Measurements from ENCODE around the gene MS4A6A.
A peak's percentile ranks its signal among the peaks of the same experiment; 100 is the strongest.
"Not testable (repeated sequence)": the region's sequence is repeated elsewhere in the genome, so short reads cannot be mapped to it uniquely, and the experiment has no call there.

Gene MS4A6A

DNA sequence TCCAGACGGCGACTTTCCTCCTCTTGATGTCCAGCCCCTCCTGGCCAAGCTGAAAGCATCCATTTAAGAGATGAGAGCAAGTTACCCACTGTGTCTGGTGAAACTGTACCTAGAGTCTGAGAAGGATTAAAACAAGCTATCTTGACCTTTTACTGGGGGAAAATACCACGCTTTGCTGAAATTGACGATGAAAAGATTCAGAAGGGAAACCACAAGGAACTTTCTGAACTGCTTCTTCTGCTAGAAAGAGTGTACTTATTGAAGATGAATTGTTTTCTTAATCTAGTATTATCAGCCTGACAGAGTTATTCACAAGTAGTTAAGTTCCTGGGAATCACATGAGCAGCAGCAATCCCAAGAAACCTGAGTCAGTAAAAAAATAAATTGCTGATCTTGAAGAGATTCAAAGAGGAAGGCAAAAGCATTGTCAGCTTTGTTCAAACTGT is 13.1 kb upstream of the MS4A6A start:
- TF ChIP-seq, protein P1, sequence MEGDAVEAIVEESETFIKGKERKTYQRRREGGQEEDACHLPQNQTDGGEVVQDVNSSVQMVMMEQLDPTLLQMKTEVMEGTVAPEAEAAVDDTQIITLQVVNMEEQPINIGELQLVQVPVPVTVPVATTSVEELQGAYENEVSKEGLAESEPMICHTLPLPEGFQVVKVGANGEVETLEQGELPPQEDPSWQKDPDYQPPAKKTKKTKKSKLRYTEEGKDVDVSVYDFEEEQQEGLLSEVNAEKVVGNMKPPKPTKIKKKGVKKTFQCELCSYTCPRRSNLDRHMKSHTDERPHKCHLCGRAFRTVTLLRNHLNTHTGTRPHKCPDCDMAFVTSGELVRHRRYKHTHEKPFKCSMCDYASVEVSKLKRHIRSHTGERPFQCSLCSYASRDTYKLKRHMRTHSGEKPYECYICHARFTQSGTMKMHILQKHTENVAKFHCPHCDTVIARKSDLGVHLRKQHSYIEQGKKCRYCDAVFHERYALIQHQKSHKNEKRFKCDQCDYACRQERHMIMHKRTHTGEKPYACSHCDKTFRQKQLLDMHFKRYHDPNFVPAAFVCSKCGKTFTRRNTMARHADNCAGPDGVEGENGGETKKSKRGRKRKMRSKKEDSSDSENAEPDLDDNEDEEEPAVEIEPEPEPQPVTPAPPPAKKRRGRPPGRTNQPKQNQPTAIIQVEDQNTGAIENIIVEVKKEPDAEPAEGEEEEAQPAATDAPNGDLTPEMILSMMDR (IDR thresholded peaks at IDR 0.05; ENCODE audit: control insufficient read depth, extremely low read depth, insufficient read depth), result no peak
- DNase-seq (ENCODE audit: low read depth), result no peak
- H3K4me3 ChIP-seq (ENCODE audit: low read depth, low read length), result no peak overlapping the region

DNA sequence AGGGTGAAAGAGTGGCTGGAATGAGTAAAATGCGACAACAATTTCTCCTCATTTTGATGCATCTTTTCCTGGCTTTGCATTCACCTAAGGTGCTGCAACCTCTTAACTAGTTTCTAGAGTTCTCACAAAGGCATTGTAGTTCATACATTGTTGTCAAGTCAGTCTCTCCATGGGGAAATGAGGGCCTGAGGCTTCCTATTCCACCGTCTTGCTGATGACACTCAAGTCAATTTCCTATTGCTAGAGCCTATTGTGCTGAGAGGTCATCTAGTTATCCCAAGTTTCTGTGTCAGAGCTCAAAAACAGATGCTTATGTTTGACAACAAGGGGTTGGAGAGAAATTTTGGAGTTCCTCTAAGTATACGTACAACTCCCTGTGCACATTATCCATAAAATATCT is 11.6 kb upstream of the MS4A6A start:
- no peak for DNase-seq (ENCODE audit: low read depth)
- TF ChIP-seq, protein P1 (IDR thresholded peaks at IDR 0.05; ENCODE audit: control insufficient read depth, extremely low read depth, insufficient read depth), result no peak
- no peak overlapping the region for H3K4me3 ChIP-seq (ENCODE audit: low read depth, low read length)

DNA sequence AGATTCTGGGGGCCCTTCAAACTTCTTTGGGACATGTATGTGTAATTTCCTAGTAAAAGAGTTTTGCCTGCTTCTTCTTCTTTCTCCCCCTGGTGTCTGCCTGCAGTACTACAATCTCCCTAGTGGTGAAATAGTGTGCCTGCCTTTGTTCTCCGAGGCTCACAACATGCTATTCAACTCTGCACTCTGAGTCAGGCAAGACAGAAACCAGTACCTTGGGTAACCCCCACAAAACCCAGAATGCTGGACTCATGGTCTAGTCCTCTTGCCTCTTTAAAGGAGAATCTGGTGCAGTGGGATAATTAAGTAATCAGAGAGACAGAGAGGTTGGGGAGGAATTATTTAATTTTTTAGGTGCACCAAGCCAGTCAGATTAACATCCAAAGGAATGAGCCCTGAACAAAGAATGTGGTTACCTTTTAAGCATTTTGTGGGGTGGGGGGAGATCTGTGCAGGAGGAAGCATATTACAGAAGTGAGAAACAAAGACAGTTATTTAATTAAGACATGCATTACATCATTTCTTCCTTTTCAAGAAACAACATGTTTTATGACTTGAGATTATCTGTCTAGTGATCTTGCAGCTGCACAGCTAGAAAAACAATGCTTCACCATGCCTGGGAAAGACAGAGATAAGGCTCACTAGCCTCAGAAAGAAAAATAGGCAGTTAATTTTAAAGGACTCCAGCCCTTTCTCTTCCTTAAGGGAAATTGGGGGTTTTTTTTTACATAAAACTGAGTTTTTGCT is 11.0 kb upstream of the MS4A6A start:
- H3K4me3 ChIP-seq (ENCODE audit: low read depth, low read length), result no peak overlapping the region
- DNase-seq (ENCODE audit: low read depth), result peak; percentile 8
- TF ChIP-seq, protein P1 (IDR thresholded peaks at IDR 0.05; ENCODE audit: control insufficient read depth, extremely low read depth, insufficient read depth), result peak; percentile 66

DNA sequence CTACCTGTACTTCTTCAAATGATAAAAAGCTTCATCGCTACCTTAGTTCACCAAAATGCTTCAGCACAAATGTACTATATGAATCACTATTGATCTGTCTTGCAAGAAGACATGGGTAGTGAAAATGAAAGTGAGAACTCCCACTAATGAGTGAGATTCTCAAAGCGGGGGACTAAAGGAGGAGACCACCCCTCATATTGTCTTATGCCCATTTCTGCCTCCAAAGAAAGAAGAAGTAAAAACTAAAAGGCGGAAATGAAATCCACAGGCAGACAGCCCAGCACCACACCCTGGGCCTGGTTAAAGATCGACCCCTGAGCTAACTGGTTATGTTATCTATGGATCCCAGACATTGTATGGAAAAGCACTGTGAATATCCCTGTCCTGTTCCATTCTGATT is 9.7 kb upstream of the MS4A6A start:
- not testable (repeated sequence) for H3K4me3 ChIP-seq (ENCODE audit: low read depth, low read length); DNase-seq (ENCODE audit: low read depth)

DNA sequence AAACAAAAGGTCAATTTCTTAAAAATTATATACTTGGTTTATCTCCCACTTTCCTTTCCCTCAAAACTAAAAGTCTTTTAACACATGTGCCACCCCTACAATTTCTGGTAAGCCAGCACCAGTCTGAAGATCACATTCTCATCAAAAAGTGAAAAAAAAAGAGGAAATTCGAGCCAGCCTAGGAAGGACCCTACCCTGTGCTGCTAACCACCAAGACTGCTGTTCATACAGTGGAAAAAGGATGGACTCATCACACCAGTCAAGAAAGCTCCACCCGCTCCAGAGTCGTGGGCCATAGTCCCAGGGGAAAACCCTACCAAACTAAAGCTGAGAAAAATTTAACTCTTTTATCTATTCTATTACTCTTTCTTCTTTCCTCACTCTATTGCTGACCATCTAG is 5.6 kb upstream of the MS4A6A start:
- not testable (repeated sequence) for H3K4me3 ChIP-seq (ENCODE audit: low read depth, low read length); DNase-seq (ENCODE audit: low read depth)

DNA sequence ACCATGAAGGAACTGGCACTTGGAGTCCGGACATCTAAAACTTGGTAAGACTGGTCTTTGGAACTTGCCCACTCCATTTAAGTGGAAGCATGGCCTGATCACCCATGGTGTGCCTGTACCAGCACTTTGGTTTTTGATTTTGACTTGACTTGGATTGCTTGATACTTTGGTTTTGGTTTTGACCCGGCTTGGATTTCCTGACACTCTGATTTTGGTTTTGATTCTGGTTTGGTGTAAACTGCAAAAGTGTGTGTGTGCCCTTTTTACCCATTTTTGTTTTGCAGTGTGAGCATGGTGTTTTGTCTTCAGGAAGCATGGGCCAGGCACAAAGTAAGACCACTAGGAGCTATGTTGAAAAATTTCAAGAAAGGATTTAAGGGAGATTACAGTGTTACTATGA is 3.2 kb upstream of the MS4A6A start:
- DNase-seq (ENCODE audit: low read depth); H3K4me3 ChIP-seq (ENCODE audit: low read depth, low read length): not testable (repeated sequence)

DNA sequence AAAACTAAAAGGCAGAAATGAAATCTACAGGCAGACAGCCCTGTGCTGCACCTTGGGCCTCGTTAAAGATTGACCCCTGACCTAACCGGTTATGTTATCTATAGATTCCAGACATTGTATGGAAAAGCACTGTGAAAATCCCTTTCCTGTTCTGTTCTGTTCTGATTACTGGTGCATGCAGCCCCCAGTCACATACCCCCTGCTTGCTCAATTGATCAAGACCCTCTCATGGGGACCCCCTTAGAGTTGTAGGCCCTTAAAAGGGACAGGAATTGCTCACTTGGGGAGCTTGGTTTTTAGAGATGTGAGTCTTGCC is 2.6 kb upstream of the MS4A6A start:
- H3K4me3 ChIP-seq (ENCODE audit: low read depth, low read length); DNase-seq (ENCODE audit: low read depth): not testable (repeated sequence)

DNA sequence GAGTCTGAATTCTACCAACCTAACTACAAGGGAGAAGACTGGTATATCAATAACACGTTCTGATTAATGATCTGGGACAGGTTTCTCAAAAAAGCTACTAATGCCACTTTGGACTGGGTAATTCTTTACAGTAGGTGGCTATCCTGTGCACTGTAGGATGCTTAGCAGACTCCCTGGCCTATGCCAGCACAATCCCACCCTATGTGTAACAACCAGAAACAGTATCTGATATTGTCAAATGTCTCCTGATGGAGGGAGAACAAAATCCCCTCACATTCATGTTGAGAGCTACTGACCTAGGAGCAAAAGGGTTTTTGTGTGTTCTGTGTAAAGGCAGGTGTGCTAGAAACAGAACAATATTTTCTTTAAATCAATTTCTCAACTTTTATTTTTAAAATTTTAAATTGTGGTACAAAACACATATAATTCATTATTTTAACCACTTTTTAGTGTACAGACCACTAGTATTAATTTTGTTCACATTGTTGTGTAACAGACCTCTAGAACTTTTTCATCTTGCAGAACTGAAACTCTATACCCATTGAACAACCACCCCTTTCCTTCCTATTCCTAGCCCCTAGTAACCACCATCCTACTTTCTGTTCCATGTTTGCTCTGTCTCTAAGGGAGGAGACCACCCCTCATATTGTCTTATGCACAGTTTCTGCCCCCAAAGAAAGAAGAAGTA is 2.1 kb upstream of the MS4A6A start:
- H3K4me3 ChIP-seq (ENCODE audit: low read depth, low read length), result no peak overlapping the region
- DNase-seq (ENCODE audit: low read depth), result no peak
- TF ChIP-seq, protein P1 (IDR thresholded peaks at IDR 0.05; ENCODE audit: control insufficient read depth, extremely low read depth, insufficient read depth), result no peak

DNA sequence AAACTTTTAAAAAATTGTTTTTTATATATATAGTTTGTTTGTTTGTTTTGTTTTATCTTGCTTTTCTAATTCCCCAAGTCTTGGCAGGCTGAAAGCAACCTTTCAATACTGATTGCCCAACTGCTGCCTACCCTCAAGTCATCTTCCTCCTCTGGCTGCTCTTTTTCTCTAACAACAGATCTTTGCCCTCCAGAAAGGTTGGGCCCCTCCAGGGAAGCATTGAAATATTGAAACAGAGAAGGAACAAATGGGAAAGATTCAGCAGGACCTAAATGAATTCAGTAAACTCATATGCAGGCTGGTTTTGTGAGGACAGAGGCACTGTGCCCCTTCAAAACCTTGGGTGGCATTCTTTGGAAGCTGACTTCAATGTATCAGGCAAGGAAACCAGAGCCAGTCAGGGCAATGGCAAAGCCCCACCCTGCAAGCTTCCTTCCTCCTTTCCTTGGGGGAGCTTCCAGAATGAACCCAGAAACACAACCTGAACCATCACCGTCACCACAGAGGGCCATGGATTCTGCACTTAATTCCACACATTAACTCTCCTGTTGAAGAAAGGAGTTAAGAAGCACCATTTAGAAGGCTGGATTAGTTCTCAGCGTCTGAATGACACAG is 815 bp upstream of the MS4A6A start:
- TF ChIP-seq, protein P1 (IDR thresholded peaks at IDR 0.05; ENCODE audit: control insufficient read depth, extremely low read depth, insufficient read depth), result no peak
- no peak for DNase-seq (ENCODE audit: low read depth)
- H3K4me3 ChIP-seq (ENCODE audit: low read depth, low read length), result no peak overlapping the region

All from LNCaP clone FGC (cell line).